HG03045 (cell line): ENCODE data around the gene ANXA8.

Source experiments
- ATAC-seq: cut with Tn5 transposase; IDR thresholded peaks from one replicate; pipeline ENCODE4 v1.9.1; 2021; ENCODE audit warnings: mild to moderate bottlenecking, moderate library complexity; ENCODE audit not compliant: unreplicated experiment

The ANXA8 gene

GRCh38 chr10:47449102-47449978 lies 34.6 kb downstream of the ANXA8 start:
- ATAC-seq, result no peak

- ATAC-seq, result no peak
Observed at GRCh38 chr10:47447705-47448104, 36.2 kb downstream of the ANXA8 start.

GRCh38 chr10:47447209-47447608 lies 36.7 kb downstream of the ANXA8 start:
- ATAC-seq, result no peak

GRCh38 chr10:47445720-47446119 lies 38.2 kb downstream of the ANXA8 start:
- ATAC-seq, result no peak

- ATAC-seq, result no peak
Observed at GRCh38 chr10:47444047-47444446, 39.9 kb downstream of the ANXA8 start.

- ATAC-seq, result no peak
Observed at GRCh38 chr10:47443145-47443544, 40.8 kb downstream of the ANXA8 start.

- no peak for ATAC-seq
Observed at GRCh38 chr10:47442351-47442750, 41.6 kb downstream of the ANXA8 start.

- ATAC-seq, result no peak
Observed at GRCh38 chr10:47441938-47442337, 42.0 kb downstream of the ANXA8 start.

- ATAC-seq, result no peak
Observed at GRCh38 chr10:47440207-47440606, 43.7 kb downstream of the ANXA8 start.

- no peak for ATAC-seq
Observed at GRCh38 chr10:47438857-47439474, 44.9 kb downstream of the ANXA8 start.

- no peak for ATAC-seq
Observed at GRCh38 chr10:47435081-47435480, 48.8 kb downstream of the ANXA8 start.

GRCh38 chr10:47425813-47426419 lies 58.0 kb downstream of the ANXA8 start:
- no peak for ATAC-seq

GRCh38 chr10:47424231-47424630 lies 59.7 kb downstream of the ANXA8 start:
- ATAC-seq, result no peak

GRCh38 chr10:47423476-47423875 lies 60.4 kb downstream of the ANXA8 start:
- ATAC-seq, result no peak

- ATAC-seq, result no peak
Observed at GRCh38 chr10:47421057-47421952, 62.6 kb downstream of the ANXA8 start.

GRCh38 chr10:47420305-47421056 lies 63.4 kb downstream of the ANXA8 start:
- no peak for ATAC-seq

- ATAC-seq, result no peak
Observed at GRCh38 chr10:47419421-47419820, 64.5 kb downstream of the ANXA8 start.

GRCh38 chr10:47418966-47419365 lies 64.9 kb downstream of the ANXA8 start:
- ATAC-seq, result no peak

GRCh38 chr10:47418321-47418720 lies 65.6 kb downstream of the ANXA8 start:
- ATAC-seq, result no peak
